ENCODE results near the gene ADAMTS17.

Gene ADAMTS17

GRCh38 chr15:100112636-100113305 is 229.0 kb downstream of the ADAMTS17 start:
- DNase-seq (ENCODE audit: low read depth in 2 of 2, low spot score in 1 of 2) = no peak

GRCh38 chr15:100112061-100112420 is 229.7 kb downstream of the ADAMTS17 start:
- DNase-seq (ENCODE audit: low read depth in 2 of 2, low spot score in 1 of 2) = no peak

- DNase-seq (ENCODE audit: low read depth in 2 of 2, low spot score in 1 of 2) = no peak
These were observed 230.4 kb downstream of the ADAMTS17 start for GRCh38 chr15:100111125-100112060.

GRCh38 chr15:100109486-100110035 is 232.2 kb downstream of the ADAMTS17 start:
- no peak for DNase-seq (ENCODE audit: low read depth in 2 of 2, low spot score in 1 of 2)

GRCh38 chr15:100108846-100109245 is 232.9 kb downstream of the ADAMTS17 start:
- no peak for DNase-seq (ENCODE audit: low read depth in 2 of 2, low spot score in 1 of 2)

GRCh38 chr15:100108346-100108745 is 233.4 kb downstream of the ADAMTS17 start:
- DNase-seq (ENCODE audit: low read depth in 2 of 2, low spot score in 1 of 2) = no peak

- DNase-seq (ENCODE audit: low read depth in 2 of 2, low spot score in 1 of 2) = no peak
These were observed 234.1 kb downstream of the ADAMTS17 start for GRCh38 chr15:100107606-100108225.

GRCh38 chr15:100107151-100107550 is 234.6 kb downstream of the ADAMTS17 start:
- DNase-seq (ENCODE audit: low read depth in 2 of 2, low spot score in 1 of 2) = no peak

GRCh38 chr15:100106732-100107131 is 235.0 kb downstream of the ADAMTS17 start:
- no peak for DNase-seq (ENCODE audit: low read depth in 2 of 2, low spot score in 1 of 2)

GRCh38 chr15:100105101-100105500 is 236.7 kb downstream of the ADAMTS17 start:
- no peak for DNase-seq (ENCODE audit: low read depth in 2 of 2, low spot score in 1 of 2)

- DNase-seq (ENCODE audit: low read depth in 2 of 2, low spot score in 1 of 2) = no peak
These were observed 237.5 kb downstream of the ADAMTS17 start for GRCh38 chr15:100104245-100104644.

GRCh38 chr15:100103828-100104227 is 237.9 kb downstream of the ADAMTS17 start:
- no peak for DNase-seq (ENCODE audit: low read depth in 2 of 2, low spot score in 1 of 2)

- no peak for DNase-seq (ENCODE audit: low read depth in 2 of 2, low spot score in 1 of 2)
These were observed 240.2 kb downstream of the ADAMTS17 start for GRCh38 chr15:100101426-100102089.

GRCh38 chr15:100100926-100101325 is 240.8 kb downstream of the ADAMTS17 start:
- DNase-seq (ENCODE audit: low read depth in 2 of 2, low spot score in 1 of 2) = no peak

GRCh38 chr15:100099976-100100375 is 241.8 kb downstream of the ADAMTS17 start:
- no peak for DNase-seq (ENCODE audit: low read depth in 2 of 2, low spot score in 1 of 2)

- DNase-seq (ENCODE audit: low read depth in 2 of 2, low spot score in 1 of 2) = no peak
These were observed 243.1 kb downstream of the ADAMTS17 start for GRCh38 chr15:100098705-100099104.

- no peak for DNase-seq (ENCODE audit: low read depth in 2 of 2, low spot score in 1 of 2)
These were observed 244.2 kb downstream of the ADAMTS17 start for GRCh38 chr15:100097342-100098127.

- no peak for DNase-seq (ENCODE audit: low read depth in 2 of 2, low spot score in 1 of 2)
These were observed 245.1 kb downstream of the ADAMTS17 start for GRCh38 chr15:100096700-100097099.

GRCh38 chr15:100096248-100096600 is 245.6 kb downstream of the ADAMTS17 start:
- DNase-seq (ENCODE audit: low read depth in 2 of 2, low spot score in 1 of 2) = no peak

- no peak for DNase-seq (ENCODE audit: low read depth in 2 of 2, low spot score in 1 of 2)
These were observed 246.1 kb downstream of the ADAMTS17 start for GRCh38 chr15:100095541-100096247.
